ENCODE data around the gene OXSM. TPM values are rescaled to one million over a fixed set of nuclear protein-coding genes. Genes with fewer than 3 reads are reported as not detected.
A peak's percentile ranks its signal among the peaks of the same experiment; 100 is the strongest.

OXSM gene
- total RNA-seq, 4 donors from 2014 or later, result 5.9 to 7.9 (median 7.0) TPM

DNA sequence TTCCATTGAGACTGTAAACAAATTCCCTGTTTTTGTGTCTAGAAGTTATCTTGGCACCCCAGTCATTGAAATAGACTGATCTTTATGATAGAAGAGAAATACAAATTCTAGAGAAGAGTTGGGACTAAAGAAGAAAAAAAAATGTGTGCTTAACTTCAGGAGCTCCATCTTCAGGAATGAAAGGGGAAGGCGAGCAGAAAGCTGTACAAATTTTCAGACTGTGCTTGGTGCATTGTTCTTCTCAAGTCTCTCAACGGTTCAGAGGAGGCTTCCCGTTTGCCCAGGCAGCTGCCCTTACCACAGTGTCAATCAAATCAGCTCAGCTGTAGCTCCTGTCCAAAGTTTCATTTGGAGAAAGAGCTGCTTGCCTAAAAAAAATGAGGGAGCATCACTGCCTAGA, 41.7 kb downstream of the OXSM start:
- no peak overlapping the region for H3K27ac ChIP-seq
- TF ChIP-seq, protein P1, sequence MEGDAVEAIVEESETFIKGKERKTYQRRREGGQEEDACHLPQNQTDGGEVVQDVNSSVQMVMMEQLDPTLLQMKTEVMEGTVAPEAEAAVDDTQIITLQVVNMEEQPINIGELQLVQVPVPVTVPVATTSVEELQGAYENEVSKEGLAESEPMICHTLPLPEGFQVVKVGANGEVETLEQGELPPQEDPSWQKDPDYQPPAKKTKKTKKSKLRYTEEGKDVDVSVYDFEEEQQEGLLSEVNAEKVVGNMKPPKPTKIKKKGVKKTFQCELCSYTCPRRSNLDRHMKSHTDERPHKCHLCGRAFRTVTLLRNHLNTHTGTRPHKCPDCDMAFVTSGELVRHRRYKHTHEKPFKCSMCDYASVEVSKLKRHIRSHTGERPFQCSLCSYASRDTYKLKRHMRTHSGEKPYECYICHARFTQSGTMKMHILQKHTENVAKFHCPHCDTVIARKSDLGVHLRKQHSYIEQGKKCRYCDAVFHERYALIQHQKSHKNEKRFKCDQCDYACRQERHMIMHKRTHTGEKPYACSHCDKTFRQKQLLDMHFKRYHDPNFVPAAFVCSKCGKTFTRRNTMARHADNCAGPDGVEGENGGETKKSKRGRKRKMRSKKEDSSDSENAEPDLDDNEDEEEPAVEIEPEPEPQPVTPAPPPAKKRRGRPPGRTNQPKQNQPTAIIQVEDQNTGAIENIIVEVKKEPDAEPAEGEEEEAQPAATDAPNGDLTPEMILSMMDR (IDR thresholded peaks at IDR 0.05), result peak in 1 of 4 experiments; percentile 20
- TF ChIP-seq POLR2AphosphoS5 (IDR thresholded peaks at IDR 0.05), result no peak
- no peak for TF ChIP-seq POLR2A (IDR thresholded peaks at IDR 0.05)
- no peak for TF ChIP-seq EP300 (IDR thresholded peaks at IDR 0.05)
- H3K4me3 ChIP-seq, result no peak overlapping the region
- H3K27me3 ChIP-seq, result no peaks in the 10 kb centered on the region
- H3K9me3 ChIP-seq, result no peaks in the 10 kb centered on the region
- 8 to 31% methylated on average over 3 of the region's 3 CpGs for WGBS, 2 donors (ENCODE audit: low coverage in 1 of 2)
- peaks cover 0 to 10% (median 0%) of the 10 kb centered on the region in 3 donors for H3K4me1 ChIP-seq
- ATAC-seq, result no peak
- H3K36me3 ChIP-seq, result no peaks in the 10 kb centered on the region

DNA sequence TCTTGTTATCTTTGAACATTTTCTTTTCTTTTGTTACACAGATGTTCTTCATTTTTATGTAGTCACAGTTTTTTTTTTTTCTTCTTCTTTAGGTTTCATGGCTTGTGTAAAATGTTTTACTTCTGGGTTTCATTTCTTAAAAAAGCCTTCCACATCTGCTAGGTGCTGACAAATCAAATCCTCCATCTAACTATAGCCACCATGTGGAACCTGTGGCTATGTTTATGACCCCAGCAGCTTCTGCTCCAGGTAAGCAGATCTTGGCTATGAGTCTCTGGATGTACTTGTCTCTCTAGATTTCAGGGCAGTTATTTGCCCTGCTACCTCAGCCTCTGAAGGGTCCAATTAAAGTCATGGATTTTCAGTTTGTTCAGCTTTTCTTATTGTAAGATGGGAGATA, 44.5 kb downstream of the OXSM start:
- H3K4me1 ChIP-seq, result peaks cover 0 to 10% (median 0%) of the 10 kb centered on the region in 3 donors
- no peak for ATAC-seq
- no peak overlapping the region for H3K27ac ChIP-seq
- TF ChIP-seq EP300 (IDR thresholded peaks at IDR 0.05), result no peak
- TF ChIP-seq, protein P1 (IDR thresholded peaks at IDR 0.05), result no peak
- TF ChIP-seq POLR2AphosphoS5 (IDR thresholded peaks at IDR 0.05), result no peak
- TF ChIP-seq POLR2A (IDR thresholded peaks at IDR 0.05), result no peak
- H3K9me3 ChIP-seq, result no peaks in the 10 kb centered on the region
- no peaks in the 10 kb centered on the region for H3K27me3 ChIP-seq
- H3K36me3 ChIP-seq, result no peaks in the 10 kb centered on the region
- H3K4me3 ChIP-seq, result no peak overlapping the region

DNA sequence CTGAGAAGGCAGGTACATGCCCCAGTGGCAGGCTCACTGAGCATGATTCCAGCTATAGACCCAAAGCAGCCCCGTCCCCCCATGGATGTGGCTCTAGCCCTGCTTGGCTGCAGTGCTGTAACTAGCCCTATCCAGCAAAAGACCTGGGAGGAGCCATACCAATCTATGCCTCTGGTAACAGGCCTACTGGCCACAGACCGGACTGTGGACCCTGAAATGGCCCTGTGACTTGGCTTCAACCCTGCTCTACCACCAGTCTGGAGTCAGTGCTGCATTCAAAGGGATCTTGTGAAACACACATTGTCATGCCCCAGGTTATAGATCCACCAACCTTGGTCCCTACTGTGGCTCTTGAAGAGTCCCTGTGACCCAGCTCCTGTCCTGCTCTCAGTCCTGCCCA, 46.7 kb downstream of the OXSM start:
- Histone ChIP-seq H3K9me3 (no peaks in the 10 kb centered on the region), H3K27me3 (no peaks in the 10 kb centered on the region), H3K4me1 (peaks cover 0 to under 1% (median 0%) of the 10 kb centered on the region in 3 donors), H3K27ac (no peak overlapping the region), H3K36me3 (no peaks in the 10 kb centered on the region), H3K4me3 (no peak overlapping the region)
- peak; percentile 39 for ATAC-seq
- 83% methylated on average over 1 of the region's 2 CpGs; no CpG with 5 or more reads in 1 of the 2 donors for WGBS, 2 donors (ENCODE audit: low coverage in 1 of 2)
- no peak for TF ChIP-seq POLR2AphosphoS5 (IDR thresholded peaks at IDR 0.05)
- TF ChIP-seq, protein P1 (IDR thresholded peaks at IDR 0.05), result no peak

DNA sequence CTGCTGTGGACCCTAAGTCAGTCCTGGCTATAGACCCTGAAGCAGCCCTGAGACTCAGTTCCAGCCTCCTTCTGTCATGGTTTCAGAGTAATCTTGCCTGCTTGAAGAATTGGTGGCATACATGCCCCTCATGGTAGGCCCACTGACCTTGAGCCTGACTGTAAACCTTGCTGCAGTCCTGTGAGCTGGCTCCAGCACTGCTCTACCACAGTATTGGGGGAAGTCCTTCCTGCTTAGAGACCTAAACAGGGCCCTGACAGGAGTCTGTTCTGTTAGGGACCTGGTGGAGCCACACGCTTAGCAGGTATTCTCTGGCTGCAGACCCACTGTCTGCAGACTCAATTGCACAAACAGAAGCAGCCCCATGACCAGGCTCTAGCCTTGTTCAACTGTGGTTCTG, 47.1 kb downstream of the OXSM start:
- H3K4me1 ChIP-seq, result no peaks in the 10 kb centered on the region
- no peaks in the 10 kb centered on the region for H3K9me3 ChIP-seq
- no peaks in the 10 kb centered on the region for H3K36me3 ChIP-seq
- H3K4me3 ChIP-seq, result no peak overlapping the region
- no CpG with 5 or more reads among the region's 1 CpG for WGBS, 2 donors (ENCODE audit: low coverage in 1 of 2)
- ATAC-seq, result no peak
- H3K27me3 ChIP-seq, result no peaks in the 10 kb centered on the region
- TF ChIP-seq POLR2A (IDR thresholded peaks at IDR 0.05) (no peak), EP300 (IDR thresholded peaks at IDR 0.05) (no peak), POLR2AphosphoS5 (IDR thresholded peaks at IDR 0.05) (no peak)
- TF ChIP-seq, protein P1 (IDR thresholded peaks at IDR 0.05), result no peak
- H3K27ac ChIP-seq, result no peak overlapping the region

DNA sequence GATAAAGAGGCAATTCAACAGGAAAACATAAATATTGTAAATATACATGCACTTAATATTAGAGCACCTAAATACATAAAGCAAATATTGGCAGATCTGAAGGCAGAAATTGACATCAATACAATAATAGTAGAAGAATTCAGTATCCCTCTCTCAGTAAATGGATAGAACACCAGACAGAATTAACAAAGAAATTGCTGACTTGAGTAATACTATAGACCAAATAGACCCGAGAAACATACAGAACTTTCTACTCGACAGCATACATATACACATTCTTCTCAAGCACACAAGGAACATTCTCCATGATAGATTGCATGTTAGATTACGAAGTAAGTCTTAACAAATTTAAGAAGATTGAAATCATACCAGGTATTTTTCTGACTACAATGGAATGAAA, 50.2 kb downstream of the OXSM start:
- 81 to 94% methylated on average over 2 to 3 of the region's 3 CpGs for WGBS, 2 donors (ENCODE audit: low coverage in 1 of 2)
- no peak overlapping the region for H3K4me3 ChIP-seq
- H3K4me1 ChIP-seq, result peaks cover 0 to 10% (median 0%) of the 10 kb centered on the region in 3 donors
- no peak for ATAC-seq
- no peaks in the 10 kb centered on the region for H3K9me3 ChIP-seq
- no peaks in the 10 kb centered on the region for H3K36me3 ChIP-seq
- TF ChIP-seq POLR2A (IDR thresholded peaks at IDR 0.05) (no peak), EP300 (IDR thresholded peaks at IDR 0.05) (no peak), POLR2AphosphoS5 (IDR thresholded peaks at IDR 0.05) (no peak)
- TF ChIP-seq, protein P1 (IDR thresholded peaks at IDR 0.05), result no peak
- H3K27ac ChIP-seq, result no peak overlapping the region
- no peaks in the 10 kb centered on the region for H3K27me3 ChIP-seq

All from gastroesophageal sphincter (tissue), 4 donors.